D341Med (cell line): ENCODE results near the gene GTF3A.

Experiments used
- DNase-seq: peaks from one replicate; pipeline ENCODE4 v3.0.0; 2012; ENCODE audit warnings: low spot score

GTF3A gene

GRCh38 chr13:27449081-27449603 lies 24.7 kb downstream of the GTF3A start:
- DNase-seq: no peak

GRCh38 chr13:27449936-27450828 lies 25.8 kb downstream of the GTF3A start, which contains the start of gene MTIF3:
Gene MTIF3 (minus strand): TSS chr13:27450564. CDS start chr13:27440448, 10,116 bp downstream.
- DNase-seq: peak; percentile 93

GRCh38 chr13:27450921-27451471 lies 26.6 kb downstream of the GTF3A start:
- peak; percentile 64 for DNase-seq

GRCh38 chr13:27455331-27455855 lies 31.0 kb downstream of the GTF3A start:
- no peak for DNase-seq

GRCh38 chr13:27461940-27462584 lies 37.6 kb downstream of the GTF3A start:
- no peak for DNase-seq

GRCh38 chr13:27463500-27463899 lies 39.1 kb downstream of the GTF3A start:
- no peak for DNase-seq

- DNase-seq: no peak
These were observed 41.2 kb downstream of the GTF3A start for GRCh38 chr13:27465611-27466010.

GRCh38 chr13:27466513-27466912 lies 42.1 kb downstream of the GTF3A start:
- no peak for DNase-seq

- no peak for DNase-seq
These were observed 45.8 kb downstream of the GTF3A start for GRCh38 chr13:27470075-27470820.

GRCh38 chr13:27472441-27472840 lies 48.0 kb downstream of the GTF3A start:
- DNase-seq: no peak

GRCh38 chr13:27472941-27473340 lies 48.5 kb downstream of the GTF3A start:
- DNase-seq: no peak

GRCh38 chr13:27474751-27475268 lies 50.4 kb downstream of the GTF3A start:
- no peak for DNase-seq

- DNase-seq: no peak
These were observed 52.7 kb downstream of the GTF3A start for GRCh38 chr13:27476943-27477703.

- DNase-seq: peak; percentile 80
These were observed 57.3 kb downstream of the GTF3A start for GRCh38 chr13:27481766-27482165.

GRCh38 chr13:27482983-27483382 lies 58.6 kb downstream of the GTF3A start:
- DNase-seq: no peak

- DNase-seq: no peak
These were observed 59.0 kb downstream of the GTF3A start for GRCh38 chr13:27483421-27483820.
